HepG2 (cell line): ENCODE measurements around the gene EMP2. TPM values are rescaled to one million over a fixed set of nuclear protein-coding genes. Genes with fewer than 3 reads are reported as not detected.

Experiments
- ATAC-seq: fragments of 200-7000 bp; cut with Tn5 transposase; 3 replicates; pipeline ENCODE4 v1.9.1; 2020; ENCODE audit warnings: mild to moderate bottlenecking, moderate library complexity
- BruUV-seq: library from RNA; stranded (reverse); fragments of 400-500 nt; replicated peaks from 2 replicates; lab custom pipeline; 2021; lab: Mats Ljungman, UMichigan
- CTCF ChIA-PET: fragments of 300-600 bp; formaldehyde crosslinking; extraction: SDS; loops from one replicate; lab custom pipeline; 2021; ENCODE audit warnings: low total read pairs, inconsistent platforms, low intra/inter-chr PET ratio; lab: Yijun Ruan, JAX
- POLR2A ChIA-PET: fragments of 350-600 bp; sonication (Branson Sonifier 250); formaldehyde crosslinking; loops from one replicate; lab custom pipeline; 2020; ENCODE audit warnings: antibody characterized with exemption, inconsistent platforms; lab: Yijun Ruan, JAX
- DNase-seq: peaks from one replicate; pipeline ENCODE4 v3.0.0-alpha.2; 2015; ENCODE audit warnings: low spot score
- FAIRE-seq: peaks from 3 replicates; lab custom pipeline; 2011; peaks lifted over from hg19 to GRCh38; lab: Jason Lieb, UNC
- H2AFZ ChIP-seq: one replicate; pipeline ENCODE4 v1.6.1; 2011; ENCODE audit warnings: low read length, inconsistent platforms
- H3K27ac ChIP-seq: fragments of 300-600 bp; 3 replicates; pipeline ENCODE4 v1.8.0; 2011; ENCODE audit warnings: mixed run types, mild to moderate bottlenecking, mixed read lengths, low read length, inconsistent platforms; ENCODE audit not compliant: insufficient read depth; ENCODE audit errors: extremely low read length
- H3K27me3 ChIP-seq, 2 experiments: fragments of 200-600 bp in 1 of 2; 2 replicates in 1 of 2; 3 replicates in 1 of 2; pipeline versions ENCODE4 v1.6.0 to v1.8.0; 2011; ENCODE audit warnings: low read length in 2 of 2, mild to moderate bottlenecking in 2 of 2, moderate library complexity in 2 of 2, inconsistent platforms in 1 of 2; ENCODE audit not compliant: insufficient read depth in 2 of 2, control insufficient read depth in 1 of 2
- H3K36me3 ChIP-seq, 2 experiments: fragments of 200-600 bp in 1 of 2; replicated peaks in 1 of 2; 2 replicates in 1 of 2; 3 replicates in 1 of 2; pipeline versions ENCODE4 v1.5.1 to v1.8.0; 2011; ENCODE audit warnings: low read length in 2 of 2, inconsistent platforms in 1 of 2; ENCODE audit not compliant: insufficient read depth in 2 of 2, control insufficient read depth in 1 of 2
- H3K4me1 ChIP-seq: 2 replicates; pipeline ENCODE4 v1.5.1; 2012; ENCODE audit warnings: low read length, inconsistent platforms; ENCODE audit not compliant: insufficient read depth
- H3K4me2 ChIP-seq: 2 replicates; pipeline ENCODE4 v1.6.0; 2011; ENCODE audit warnings: low read depth, low read length, inconsistent platforms
- H3K4me3 ChIP-seq, 3 experiments: fragments of 200-600 bp in 1 of 3; sonication (generic), shearing (Covaris generic) in 1 of 3; replicated peaks in 1 of 3; 2 replicates each; pipeline ENCODE4 v1.5.1; 2011 to 2016; ENCODE audit warnings: low read length in 3 of 3, inconsistent platforms in 2 of 3, low read depth in 2 of 3, mild to moderate bottlenecking in 2 of 3, control low read depth in 1 of 3, mixed read lengths in 1 of 3; ENCODE audit not compliant: insufficient read depth in 1 of 3
- H3K79me2 ChIP-seq: one replicate; pipeline ENCODE4 v1.6.1; 2011; ENCODE audit warnings: low read length, inconsistent platforms; ENCODE audit not compliant: insufficient read depth
- H3K9ac ChIP-seq: 2 replicates; pipeline ENCODE4 v1.6.0; 2011; ENCODE audit warnings: mild to moderate bottlenecking, low read depth, low read length, inconsistent platforms; ENCODE audit not compliant: insufficient read depth
- H3K9me3 ChIP-seq: 2 replicates; pipeline ENCODE4 v1.5.1; 2012; ENCODE audit warnings: mild to moderate bottlenecking, low read length
- H4K20me1 ChIP-seq: 2 replicates; pipeline ENCODE4 v1.6.0; 2011; ENCODE audit warnings: inconsistent platforms, mild to moderate bottlenecking, low read length, moderate library complexity; ENCODE audit not compliant: insufficient read depth
- ELF3 ChIP-seq: IDR thresholded peaks from 2 replicates; pipeline ENCODE4 v1.6.1; 2016; ENCODE audit warnings: missing genetic modification reagents, missing compliant biosample characterization
- FOSL2 ChIP-seq: sonication (generic); formaldehyde crosslinking; IDR thresholded peaks from 2 replicates; pipeline ENCODE4 v1.4.0; 2020; ENCODE audit warnings: missing genetic modification reagents
- SAP130 ChIP-seq: IDR thresholded peaks from 2 replicates; pipeline ENCODE4 v1.6.1; 2016; ENCODE audit warnings: low read depth
- ZNF562 ChIP-seq: sonication (generic); formaldehyde crosslinking; IDR thresholded peaks from 2 replicates; pipeline ENCODE4 v1.8.0; 2022; ENCODE audit warnings: missing genetic modification reagents, borderline replicate concordance
- WGBS: methylation state at CpG from one replicate; pipeline ENCODE4 v1.1.6; 2017; ENCODE audit warnings: low lambda C conversion rate; 5-methylcytosine and 5-hydroxymethylcytosine counted together
- in situ Hi-C: cut with HindIII; loops from 2 replicates; pipeline ENCODE4 v1.10.0; 2017; ENCODE audit warnings: low pct_unique_long_range_greater_than_20kb; ENCODE audit not compliant: extremely low pct_ligation_motif_present
- intact Hi-C: fragments of 100-400 bp; cut with micrococcal nuclease; formaldehyde crosslinking; loops from one replicate; pipeline ENCODE4 v1.10.0; 2022; ENCODE audit not compliant: unreplicated experiment
- polyA plus RNA-seq, 8 experiments: library from polyadenylated mRNA; depleted of rRNA in 3 of 8; stranded (reverse) in 7 of 8; unstranded in 1 of 8; fragments of >200 nt; fragmentation: Illumina TruSeq in 4 of 8; extraction: Trizol in 4 of 8; gene quantifications; 2 replicates each; pipeline versions ENCODE4 v1.2.1 to v1.2.3, GENCODE V29; 2011 to 2016; ENCODE audit warnings: low read depth in 4 of 8, missing spikeins in 1 of 8, mixed read lengths in 1 of 8; ENCODE audit not compliant: insufficient read depth in 1 of 8
- total RNA-seq, 5 experiments: library from RNA; depleted of rRNA; stranded (reverse); fragments of >200 nt; fragmentation: Illumina TruSeq; extraction: Trizol; gene quantifications; 2 replicates each; pipeline ENCODE4 v1.2.3, GENCODE V29; 2016; ENCODE audit warnings: low read depth in 1 of 5
- TF ChIP-seq, protein P1 (sequence below): IDR thresholded peaks from 2 replicates; pipeline ENCODE4 v1.6.1; 2016; ENCODE audit warnings: missing compliant biosample characterization, missing genetic modification reagents, borderline replicate concordance
- TF ChIP-seq, protein P2 (sequence below): IDR thresholded peaks from 2 replicates; pipeline ENCODE4 v1.6.1; 2012; ENCODE audit warnings: low read length, improper control_type of control experiment
- TF ChIP-seq, protein P3 (sequence below), 2 experiments: sonication (generic) in 1 of 2; formaldehyde crosslinking in 1 of 2; IDR thresholded peaks; 2 replicates each; pipeline versions ENCODE4 v1.4.0 to v1.6.1; 2016 to 2020; ENCODE audit warnings: borderline replicate concordance in 1 of 2, low read depth in 1 of 2, mild to moderate bottlenecking in 1 of 2, missing genetic modification reagents in 1 of 2

Gene EMP2
- total and polyA plus RNA-seq, 2 of the 13 experiments (the other 11 are each of a cell fraction or from before 2014, with no cell fraction given) = 24.6 to 91.2 TPM

DNA sequence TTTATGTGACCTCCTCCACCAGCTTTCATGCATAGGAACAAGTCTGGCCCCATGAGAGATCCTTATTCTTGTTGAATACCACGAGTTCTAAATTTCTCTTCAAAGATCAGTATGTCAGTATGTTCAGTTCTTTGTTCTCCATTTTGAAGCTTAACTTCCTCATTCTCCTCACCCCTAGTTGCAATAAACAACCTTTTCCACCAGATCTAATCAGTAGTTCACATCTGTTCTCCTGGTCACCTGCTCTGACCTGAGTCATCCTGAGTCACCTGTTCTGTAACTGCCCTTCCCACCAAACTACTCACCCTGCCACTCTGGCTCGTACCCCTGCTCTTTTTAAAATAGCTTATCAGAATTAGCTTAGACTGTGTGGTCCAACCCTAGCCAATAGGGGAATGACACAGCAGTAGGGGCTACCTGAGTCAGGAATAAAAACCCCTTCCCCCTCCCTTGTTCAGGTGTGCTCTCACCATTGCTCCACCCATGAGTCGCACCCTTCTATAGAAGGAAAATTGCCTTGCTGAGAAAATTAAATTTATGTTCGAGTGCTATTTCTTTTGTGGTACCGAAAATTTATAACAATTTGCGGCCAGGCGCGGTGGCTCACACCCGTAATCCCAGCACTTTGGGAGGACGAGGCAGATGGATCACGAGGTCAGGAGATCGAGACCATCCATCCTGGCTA is 94.6 kb downstream of the EMP2 start:
- H3K9me3 ChIP-seq = 0 out of 2 replicates have a peak, but pooled peaks cover 5% of the 10 kb centered on the region
- WGBS = 94% methylated on average over 12 of the region's 12 CpGs
- BruUV-seq = no TSS peak
- intact Hi-C loops = no loop called here
- ChIA-PET CTCF (no interaction called here), POLR2A (no interaction called here)
- no peak overlapping the region for H3K9ac ChIP-seq
- H4K20me1 ChIP-seq = no peaks in the 10 kb centered on the region
- peaks cover 6 to 16% of the 10 kb centered on the region in 2 experiments; a peak in 4 of 5 replicates for H3K36me3 ChIP-seq
- H3K4me2 ChIP-seq = no peak overlapping the region
- H3K27ac ChIP-seq = no peak overlapping the region
- H3K4me1 ChIP-seq = peaks cover 5% of the 10 kb centered on the region; the same call in 1 of the 2 replicates
- DNase-seq (no peak), FAIRE-seq (no peak), ATAC-seq (no peak; the same call in none of the 3 replicates)
- no peaks in the 10 kb centered on the region for H3K27me3 ChIP-seq
- in situ Hi-C loops = no loop called here
- no peak overlapping the region for H3K4me3 ChIP-seq
- no peak overlapping the region for H2AFZ ChIP-seq
- TF ChIP-seq SAP130 (CRISPR knock-in tag) = no peak
- TF ChIP-seq, protein P1, sequence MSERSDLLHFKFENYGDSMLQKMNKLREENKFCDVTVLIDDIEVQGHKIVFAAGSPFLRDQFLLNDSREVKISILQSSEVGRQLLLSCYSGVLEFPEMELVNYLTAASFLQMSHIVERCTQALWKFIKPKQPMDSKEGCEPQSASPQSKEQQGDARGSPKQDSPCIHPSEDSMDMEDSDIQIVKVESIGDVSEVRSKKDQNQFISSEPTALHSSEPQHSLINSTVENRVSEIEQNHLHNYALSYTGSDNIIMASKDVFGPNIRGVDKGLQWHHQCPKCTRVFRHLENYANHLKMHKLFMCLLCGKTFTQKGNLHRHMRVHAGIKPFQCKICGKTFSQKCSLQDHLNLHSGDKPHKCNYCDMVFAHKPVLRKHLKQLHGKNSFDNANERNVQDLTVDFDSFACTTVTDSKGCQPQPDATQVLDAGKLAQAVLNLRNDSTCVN (CRISPR knock-in tag) = no peak
- TF ChIP-seq ELF3 (CRISPR knock-in tag) = 0 out of 2 replicates have a peak, but pooled peaks have one; percentile 34
- peak; percentile 64; the same call in 1 of the 2 replicates for TF ChIP-seq ZNF562
- TF ChIP-seq FOSL2 (CRISPR knock-in tag) = peak; percentile 23; the same call in 1 of the 2 replicates
- no peaks in the 10 kb centered on the region for H3K79me2 ChIP-seq

DNA sequence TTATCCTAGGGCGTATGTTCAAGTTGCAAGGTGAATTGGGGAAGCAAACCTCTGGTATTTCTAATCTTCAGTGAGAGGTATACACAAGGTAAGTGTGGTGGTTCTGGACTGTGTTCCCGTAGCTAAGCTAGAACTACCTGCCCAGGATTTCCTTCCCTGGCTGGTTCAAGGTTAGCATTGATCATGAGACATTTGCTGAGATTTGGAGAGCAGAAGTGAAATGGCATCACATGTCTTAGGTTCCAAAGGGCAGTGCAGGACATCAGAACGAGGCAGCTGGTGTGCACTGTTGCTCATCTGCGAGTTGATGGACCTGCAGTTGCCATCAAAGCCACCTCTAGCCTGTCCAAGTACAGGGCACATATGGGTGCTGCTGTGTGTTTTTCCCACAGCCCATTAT is 95.2 kb downstream of the EMP2 start:
- Histone ChIP-seq H3K4me1 (peaks cover 5% of the 10 kb centered on the region; the same call in 1 of the 2 replicates), H3K27ac (no peak overlapping the region), H3K4me2 (no peak overlapping the region), H3K27me3 (no peaks in the 10 kb centered on the region), H3K9ac (no peak overlapping the region), H4K20me1 (no peaks in the 10 kb centered on the region), H2AFZ (no peak overlapping the region), H3K9me3 (0 out of 2 replicates have a peak, but pooled peaks cover 5% of the 10 kb centered on the region), H3K36me3 (peaks cover 8 to 21% of the 10 kb centered on the region in 2 experiments; a peak in 4 of 5 replicates), H3K4me3 (no peak overlapping the region), H3K79me2 (no peaks in the 10 kb centered on the region)
- FAIRE-seq = no peak
- ATAC-seq = peak; percentile 61
- CTCF ChIA-PET = no interaction called here
- no TSS peak for BruUV-seq
- in situ Hi-C loops (no loop called here), intact Hi-C loops (no loop called here)
- 80% methylated on average over 4 of the region's 4 CpGs for WGBS
- no peak for DNase-seq
- POLR2A ChIA-PET = no interaction called here
- TF ChIP-seq, protein P2, sequence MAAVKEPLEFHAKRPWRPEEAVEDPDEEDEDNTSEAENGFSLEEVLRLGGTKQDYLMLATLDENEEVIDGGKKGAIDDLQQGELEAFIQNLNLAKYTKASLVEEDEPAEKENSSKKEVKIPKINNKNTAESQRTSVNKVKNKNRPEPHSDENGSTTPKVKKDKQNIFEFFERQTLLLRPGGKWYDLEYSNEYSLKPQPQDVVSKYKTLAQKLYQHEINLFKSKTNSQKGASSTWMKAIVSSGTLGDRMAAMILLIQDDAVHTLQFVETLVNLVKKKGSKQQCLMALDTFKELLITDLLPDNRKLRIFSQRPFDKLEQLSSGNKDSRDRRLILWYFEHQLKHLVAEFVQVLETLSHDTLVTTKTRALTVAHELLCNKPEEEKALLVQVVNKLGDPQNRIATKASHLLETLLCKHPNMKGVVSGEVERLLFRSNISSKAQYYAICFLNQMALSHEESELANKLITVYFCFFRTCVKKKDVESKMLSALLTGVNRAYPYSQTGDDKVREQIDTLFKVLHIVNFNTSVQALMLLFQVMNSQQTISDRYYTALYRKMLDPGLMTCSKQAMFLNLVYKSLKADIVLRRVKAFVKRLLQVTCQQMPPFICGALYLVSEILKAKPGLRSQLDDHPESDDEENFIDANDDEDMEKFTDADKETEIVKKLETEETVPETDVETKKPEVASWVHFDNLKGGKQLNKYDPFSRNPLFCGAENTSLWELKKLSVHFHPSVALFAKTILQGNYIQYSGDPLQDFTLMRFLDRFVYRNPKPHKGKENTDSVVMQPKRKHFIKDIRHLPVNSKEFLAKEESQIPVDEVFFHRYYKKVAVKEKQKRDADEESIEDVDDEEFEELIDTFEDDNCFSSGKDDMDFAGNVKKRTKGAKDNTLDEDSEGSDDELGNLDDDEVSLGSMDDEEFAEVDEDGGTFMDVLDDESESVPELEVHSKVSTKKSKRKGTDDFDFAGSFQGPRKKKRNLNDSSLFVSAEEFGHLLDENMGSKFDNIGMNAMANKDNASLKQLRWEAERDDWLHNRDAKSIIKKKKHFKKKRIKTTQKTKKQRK = no peak
- TF ChIP-seq, protein P3, sequence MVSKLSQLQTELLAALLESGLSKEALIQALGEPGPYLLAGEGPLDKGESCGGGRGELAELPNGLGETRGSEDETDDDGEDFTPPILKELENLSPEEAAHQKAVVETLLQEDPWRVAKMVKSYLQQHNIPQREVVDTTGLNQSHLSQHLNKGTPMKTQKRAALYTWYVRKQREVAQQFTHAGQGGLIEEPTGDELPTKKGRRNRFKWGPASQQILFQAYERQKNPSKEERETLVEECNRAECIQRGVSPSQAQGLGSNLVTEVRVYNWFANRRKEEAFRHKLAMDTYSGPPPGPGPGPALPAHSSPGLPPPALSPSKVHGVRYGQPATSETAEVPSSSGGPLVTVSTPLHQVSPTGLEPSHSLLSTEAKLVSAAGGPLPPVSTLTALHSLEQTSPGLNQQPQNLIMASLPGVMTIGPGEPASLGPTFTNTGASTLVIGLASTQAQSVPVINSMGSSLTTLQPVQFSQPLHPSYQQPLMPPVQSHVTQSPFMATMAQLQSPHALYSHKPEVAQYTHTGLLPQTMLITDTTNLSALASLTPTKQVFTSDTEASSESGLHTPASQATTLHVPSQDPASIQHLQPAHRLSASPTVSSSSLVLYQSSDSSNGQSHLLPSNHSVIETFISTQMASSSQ (IDR thresholded peaks at IDR 0.05; ENCODE audit: low read depth) = no peak
- TF ChIP-seq, protein P3 (CRISPR knock-in tag; IDR thresholded peaks at IDR 0.05; ENCODE audit: borderline replicate concordance) = no peak
